Hepatocyte (in vitro differentiated cells): ENCODE measurements around the gene SLC9A2. TPM values are rescaled to one million over a fixed set of nuclear protein-coding genes. Genes with fewer than 3 reads are reported as not detected.

Experiments
- DNase-seq: peaks from one replicate; pipeline ENCODE4 v3.0.0-alpha.2; 2016; ENCODE audit warnings: low spot score
- H2AFZ ChIP-seq: fragments of 200-600 bp; sonication (generic); 2 replicates; pipeline ENCODE4 v1.6.0; 2016; ENCODE audit warnings: antibody characterized with exemption, mild to moderate bottlenecking
- H3K27ac ChIP-seq: fragments of 200-600 bp; sonication (generic); 2 replicates; pipeline ENCODE4 v1.5.1; 2016; ENCODE audit warnings: mild to moderate bottlenecking
- H3K27me3 ChIP-seq: fragments of 200-600 bp; sonication (generic); 2 replicates; pipeline ENCODE4 v1.6.1; 2016
- H3K36me3 ChIP-seq: fragments of 200-600 bp; sonication (generic); replicated peaks from 2 replicates; pipeline ENCODE4 v1.5.1; 2016; ENCODE audit warnings: low read depth; ENCODE audit not compliant: insufficient read depth
- H3K4me1 ChIP-seq: fragments of 200-600 bp; sonication (generic); 2 replicates; pipeline ENCODE4 v1.5.1; 2016; ENCODE audit warnings: mild to moderate bottlenecking, moderate library complexity; ENCODE audit not compliant: insufficient read depth
- H3K4me2 ChIP-seq: fragments of 200-600 bp; sonication (generic); 2 replicates; pipeline ENCODE4 v1.6.0; 2016
- H3K4me3 ChIP-seq: fragments of 200-600 bp; sonication (generic); 2 replicates; pipeline ENCODE4 v1.5.1; 2016; ENCODE audit warnings: mild to moderate bottlenecking
- H3K79me2 ChIP-seq: fragments of 200-600 bp; sonication (generic); 2 replicates; pipeline ENCODE4 v1.6.0; 2017; ENCODE audit warnings: mild to moderate bottlenecking
- H3K9me2 ChIP-seq: fragments of 200-600 bp; sonication (generic); replicated peaks from 2 replicates; pipeline ENCODE4 v1.6.0; 2017; ENCODE audit warnings: mild to moderate bottlenecking; ENCODE audit not compliant: insufficient read depth
- H3K9me3 ChIP-seq: fragments of 200-600 bp; sonication (generic); 2 replicates; pipeline ENCODE4 v1.5.1; 2016; ENCODE audit warnings: low read depth, mild to moderate bottlenecking
- H4K20me1 ChIP-seq: fragments of 200-600 bp; sonication (generic); 2 replicates; pipeline ENCODE4 v1.6.0; 2016; ENCODE audit warnings: mild to moderate bottlenecking; ENCODE audit not compliant: insufficient read depth, poor library complexity, severe bottlenecking
- CTCF ChIP-seq: fragments of 200-600 bp; sonication (generic); IDR thresholded peaks from 2 replicates; pipeline ENCODE4 v1.5.1; 2016; ENCODE audit warnings: antibody characterized with exemption, mild to moderate bottlenecking; ENCODE audit not compliant: poor library complexity
- EZH2 ChIP-seq: fragments of 200-600 bp; sonication (generic); IDR thresholded peaks from 2 replicates; pipeline ENCODE4 v1.6.1; 2016; ENCODE audit warnings: antibody characterized with exemption, mild to moderate bottlenecking, borderline replicate concordance
- EZH2phosphoT487 ChIP-seq: fragments of 200-600 bp; sonication (generic); IDR thresholded peaks from one replicate; pipeline ENCODE4 v1.6.1; 2018; ENCODE audit warnings: antibody characterized with exemption, mild to moderate bottlenecking, low read depth, moderate library complexity; ENCODE audit not compliant: unreplicated experiment, severe bottlenecking
- WGBS: methylation state at CpG from one replicate; pipeline ENCODE4 v1.1.6; 2016; ENCODE audit warnings: low lambda C conversion rate; ENCODE audit errors: missing lambda C conversion rate; 5-methylcytosine and 5-hydroxymethylcytosine counted together
- polyA plus RNA-seq: library from polyadenylated mRNA; unstranded; fragments of >200 nt; fragmentation: Nextera tagmentation; extraction: Ambion mirVana; gene quantifications from 2 replicates; pipeline ENCODE4 v1.2.1, GENCODE V29; 2016
- total RNA-seq: library from RNA; depleted of rRNA; stranded (reverse); fragments of >200 nt; gene quantifications from 2 replicates; pipeline ENCODE4 v1.2.3, GENCODE V29; 2014

Gene SLC9A2
- total and polyA plus RNA-seq, 2 experiments from 2014 or later, result 1.1 to 2.1 TPM

GRCh38 chr2:102632380-102633175 is 13.2 kb downstream of the SLC9A2 start:
- no peak overlapping the region for H3K4me2 ChIP-seq

GRCh38 chr2:102634831-102635241 is 15.5 kb downstream of the SLC9A2 start:
- Histone ChIP-seq H3K4me3 (no peak overlapping the region), H2AFZ (no peak overlapping the region), H3K4me2 (no peak overlapping the region), H4K20me1 (no peaks in the 10 kb centered on the region), H3K4me1 (no peaks in the 10 kb centered on the region), H3K79me2 (no peaks in the 10 kb centered on the region), H3K36me3 (no peaks in the 10 kb centered on the region), H3K9me2 (no peaks in the 10 kb centered on the region), H3K27me3 (no peaks in the 10 kb centered on the region), H3K9me3 (no peaks in the 10 kb centered on the region), H3K27ac (no peak overlapping the region)
- DNase-seq, result no peak
- WGBS, result 93% methylated on average over 6 of the region's 6 CpGs
- TF ChIP-seq EZH2 (no peak), CTCF (no peak), EZH2phosphoT487 (no peak)

More at GRCh38 chr2:102632380-102633175, 13.2 kb downstream of the SLC9A2 start:
- Histone ChIP-seq H3K36me3 (no peaks in the 10 kb centered on the region), H3K9me2 (no peaks in the 10 kb centered on the region), H3K27me3 (no peaks in the 10 kb centered on the region), H3K4me3 (no peak overlapping the region), H3K27ac (no peak overlapping the region), H3K4me1 (no peaks in the 10 kb centered on the region), H4K20me1 (no peaks in the 10 kb centered on the region), H2AFZ (no peak overlapping the region), H3K9me3 (no peaks in the 10 kb centered on the region), H3K79me2 (no peaks in the 10 kb centered on the region)
- WGBS, result 94% methylated on average over 4 of the region's 4 CpGs
- TF ChIP-seq EZH2phosphoT487 (no peak), CTCF (no peak), EZH2 (no peak)
- DNase-seq, result no peak

DNA sequence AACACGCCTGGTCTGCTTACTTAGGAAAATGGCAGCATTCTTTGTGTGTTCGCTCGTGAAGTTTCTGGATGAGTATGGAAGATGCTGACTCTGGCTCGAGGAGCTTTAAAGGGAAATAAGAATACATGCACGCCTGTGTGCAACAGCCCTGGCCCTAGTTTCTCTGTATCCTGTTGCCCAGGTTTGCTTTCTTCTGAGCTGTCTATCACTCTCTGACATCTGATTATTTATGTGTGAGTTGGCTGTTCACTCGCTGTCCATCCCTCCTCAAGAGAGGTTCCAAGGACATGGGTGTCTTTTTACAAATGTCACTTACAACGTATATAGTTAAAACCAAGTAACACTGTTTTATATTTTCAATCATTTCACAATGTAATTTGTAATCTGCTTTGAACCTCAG is 16.0 kb downstream of the SLC9A2 start:
- Histone ChIP-seq H3K36me3 (no peaks in the 10 kb centered on the region), H4K20me1 (no peaks in the 10 kb centered on the region), H3K27me3 (no peaks in the 10 kb centered on the region), H3K4me3 (no peak overlapping the region), H3K27ac (no peak overlapping the region), H3K79me2 (no peaks in the 10 kb centered on the region), H3K9me2 (no peaks in the 10 kb centered on the region), H3K4me1 (no peaks in the 10 kb centered on the region), H2AFZ (no peak overlapping the region), H3K4me2 (no peak overlapping the region), H3K9me3 (no peaks in the 10 kb centered on the region)
- DNase-seq, result no peak
- TF ChIP-seq EZH2, result no peak
- TF ChIP-seq CTCF, result no peak
- no peak for TF ChIP-seq EZH2phosphoT487
- 90% methylated on average over 7 of the region's 7 CpGs for WGBS
